ENCODE data around the gene DDRGK1.
"Not testable (repeated sequence)": the region's sequence is repeated elsewhere in the genome, so short reads cannot be mapped to it uniquely, and the experiment has no call there.

DDRGK1 gene

DNA sequence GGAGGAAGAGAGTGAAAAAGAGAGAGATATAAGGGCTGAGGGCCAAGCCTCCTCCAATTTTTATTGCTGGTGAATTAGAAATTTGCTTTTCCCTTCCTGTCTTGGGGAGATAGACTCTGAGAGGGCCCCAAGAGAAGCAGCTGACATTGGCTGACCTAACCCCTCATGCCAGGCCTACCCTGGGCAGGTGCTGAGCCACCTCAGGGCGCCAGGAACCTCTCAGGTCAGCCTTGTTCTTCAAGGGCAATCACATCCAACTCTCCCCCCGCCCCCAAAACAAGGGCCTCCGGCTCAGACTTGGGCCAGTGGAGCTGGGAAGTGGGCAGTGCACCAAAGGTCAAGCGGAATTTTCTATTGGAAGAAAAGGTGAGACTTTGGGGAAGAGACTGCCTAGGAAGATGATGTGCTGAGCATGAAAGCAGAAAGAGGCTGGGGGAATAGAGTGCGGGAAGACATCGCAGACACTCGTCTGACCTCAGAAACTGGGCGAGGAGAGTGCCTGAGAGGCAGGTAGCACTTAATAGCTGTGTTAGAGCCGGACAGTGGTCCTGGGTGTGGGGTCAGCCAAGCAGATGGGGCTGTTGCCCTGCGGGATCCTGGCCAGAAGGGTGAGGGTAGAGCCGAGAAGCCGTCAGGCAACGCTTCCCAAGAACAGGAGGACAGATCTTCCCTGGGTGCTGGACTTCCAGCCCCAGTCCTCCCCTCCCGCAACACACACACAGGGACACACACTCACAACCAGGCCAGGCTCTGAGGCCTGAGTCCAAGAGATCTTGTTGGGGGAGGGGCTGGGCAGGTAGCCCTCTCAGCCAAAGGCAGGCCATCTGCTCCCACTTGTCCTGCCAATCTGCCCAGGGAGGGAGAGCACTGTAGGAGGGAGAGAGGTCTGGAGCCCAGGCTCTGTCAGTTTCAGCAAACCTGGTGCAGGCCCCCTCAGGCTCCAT is 41.1 kb downstream of the DDRGK1 start:
- no peak for DNase-seq

DNA sequence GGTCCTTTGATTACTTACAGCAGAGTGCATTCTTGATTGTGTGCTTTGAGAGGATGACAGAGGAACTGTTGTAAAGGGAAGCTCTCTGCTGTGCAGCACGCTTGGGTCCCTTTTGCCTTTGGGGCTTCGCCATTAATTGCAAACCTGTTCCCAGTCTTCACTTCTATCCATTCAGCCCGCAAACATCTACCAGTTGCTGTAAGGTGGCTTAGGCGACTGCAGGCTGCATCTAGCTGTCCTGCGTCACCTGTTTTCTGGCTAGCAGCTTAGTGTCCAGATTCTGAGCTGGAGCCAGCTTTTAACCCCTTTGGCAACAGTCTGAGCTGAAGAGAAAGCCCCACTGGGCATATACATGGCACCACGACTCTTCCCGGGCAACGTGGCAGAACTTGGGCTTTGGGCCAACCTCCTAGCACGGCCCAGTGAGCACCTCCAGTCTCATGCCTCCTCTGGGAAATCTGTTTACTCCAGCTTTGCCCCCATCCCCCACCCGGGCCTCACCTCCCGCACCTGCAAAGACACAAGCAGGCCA is 42.3 kb downstream of the DDRGK1 start:
- no peak for DNase-seq

DNA sequence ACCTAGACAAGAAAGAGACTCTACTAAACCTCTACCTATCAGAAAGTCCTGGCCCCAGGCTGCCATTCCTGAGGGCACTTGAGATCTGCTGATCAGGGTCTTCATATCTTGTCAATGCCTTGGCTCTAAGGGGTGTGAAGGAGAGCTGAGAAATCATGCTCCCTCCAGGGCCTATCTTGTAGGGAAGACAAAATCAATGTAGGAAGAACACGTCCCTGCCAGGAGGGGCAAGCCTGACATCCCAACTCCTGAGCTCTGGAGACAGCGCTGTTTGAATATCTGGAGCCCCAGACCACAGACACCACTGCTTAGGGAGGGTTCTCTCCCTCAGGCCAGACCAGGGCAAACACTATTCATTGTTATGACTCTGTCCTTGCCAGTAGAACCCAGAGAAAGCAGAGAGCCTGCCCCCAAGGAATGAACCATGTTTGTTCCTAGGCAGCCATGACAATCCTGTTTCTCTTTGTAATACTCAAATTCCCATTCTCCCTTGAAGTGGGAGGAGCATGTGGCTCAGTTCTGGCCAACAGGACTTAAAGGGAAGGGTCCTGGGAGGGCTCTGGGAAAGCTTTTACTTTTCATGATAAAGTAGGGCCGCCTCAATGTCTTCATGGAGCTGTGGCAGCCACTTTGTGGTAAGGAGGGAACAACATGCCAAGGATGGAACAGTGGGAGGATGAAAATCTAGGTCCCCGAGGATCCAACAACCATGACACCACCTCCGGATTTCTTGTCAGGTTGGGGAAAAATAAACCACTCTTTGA is 43.0 kb downstream of the DDRGK1 start:
- DNase-seq: no peak

DNA sequence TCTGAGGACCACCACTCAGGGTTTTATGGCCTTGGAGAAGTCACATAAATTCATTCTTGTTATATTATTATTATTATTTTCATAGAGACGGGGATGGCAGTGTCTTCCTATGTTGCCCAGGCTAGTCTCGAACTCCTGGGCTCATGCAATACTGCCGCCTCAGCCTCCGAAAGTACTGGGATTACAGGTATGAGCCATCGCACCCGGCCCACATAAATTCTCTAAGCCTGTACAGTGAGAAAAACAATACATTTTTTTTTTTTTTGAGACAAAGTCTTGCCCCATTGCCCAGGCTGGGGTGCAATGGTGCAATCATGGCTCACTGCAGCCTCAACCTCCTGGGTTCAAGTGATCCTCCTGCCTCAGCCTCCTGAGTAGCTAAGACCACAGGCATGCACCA is 44.1 kb downstream of the DDRGK1 start:
- DNase-seq: no peak

DNA sequence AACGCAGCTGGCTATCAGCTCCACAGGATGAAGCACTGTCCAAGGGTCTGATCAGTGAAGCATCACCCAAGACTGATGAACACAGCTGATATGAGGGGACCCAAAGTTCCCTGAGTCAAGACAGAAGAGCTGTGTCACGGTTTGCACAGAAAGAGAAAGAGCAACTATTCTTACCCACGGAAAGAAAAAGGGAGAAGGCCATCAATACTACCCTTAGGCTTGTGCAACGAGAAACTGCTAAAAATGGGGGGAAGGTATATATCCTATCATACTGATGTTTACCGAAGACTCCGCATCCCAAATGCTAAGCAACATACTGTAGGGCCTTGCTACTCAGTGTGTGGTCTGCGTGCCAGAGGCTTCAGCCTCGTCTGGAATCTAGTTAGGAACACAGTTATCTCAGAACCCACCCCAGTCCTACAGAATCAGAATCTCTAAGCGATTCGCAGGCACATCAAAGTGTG is 45.5 kb downstream of the DDRGK1 start:
- DNase-seq: no peak

DNA sequence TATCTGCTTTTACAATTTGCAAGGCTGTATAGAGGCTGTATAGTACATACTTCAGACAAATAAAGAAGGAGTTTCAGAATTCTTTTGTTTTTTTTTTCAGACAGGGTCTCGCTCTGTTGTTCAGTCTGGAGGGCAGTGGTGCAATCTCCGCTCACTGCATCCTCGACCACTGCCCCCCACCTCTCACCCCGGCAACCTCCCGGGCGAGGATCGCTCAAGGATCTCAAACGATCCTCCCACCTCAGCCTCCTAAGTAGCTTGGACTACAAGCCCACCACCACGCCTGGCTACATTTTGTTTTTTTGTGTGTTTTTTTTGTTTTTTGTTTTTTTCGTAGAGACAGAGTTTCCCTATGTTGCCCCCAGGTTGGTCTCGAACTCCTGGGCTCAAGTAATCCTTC is 46.7 kb downstream of the DDRGK1 start:
- no peak for DNase-seq

DNA sequence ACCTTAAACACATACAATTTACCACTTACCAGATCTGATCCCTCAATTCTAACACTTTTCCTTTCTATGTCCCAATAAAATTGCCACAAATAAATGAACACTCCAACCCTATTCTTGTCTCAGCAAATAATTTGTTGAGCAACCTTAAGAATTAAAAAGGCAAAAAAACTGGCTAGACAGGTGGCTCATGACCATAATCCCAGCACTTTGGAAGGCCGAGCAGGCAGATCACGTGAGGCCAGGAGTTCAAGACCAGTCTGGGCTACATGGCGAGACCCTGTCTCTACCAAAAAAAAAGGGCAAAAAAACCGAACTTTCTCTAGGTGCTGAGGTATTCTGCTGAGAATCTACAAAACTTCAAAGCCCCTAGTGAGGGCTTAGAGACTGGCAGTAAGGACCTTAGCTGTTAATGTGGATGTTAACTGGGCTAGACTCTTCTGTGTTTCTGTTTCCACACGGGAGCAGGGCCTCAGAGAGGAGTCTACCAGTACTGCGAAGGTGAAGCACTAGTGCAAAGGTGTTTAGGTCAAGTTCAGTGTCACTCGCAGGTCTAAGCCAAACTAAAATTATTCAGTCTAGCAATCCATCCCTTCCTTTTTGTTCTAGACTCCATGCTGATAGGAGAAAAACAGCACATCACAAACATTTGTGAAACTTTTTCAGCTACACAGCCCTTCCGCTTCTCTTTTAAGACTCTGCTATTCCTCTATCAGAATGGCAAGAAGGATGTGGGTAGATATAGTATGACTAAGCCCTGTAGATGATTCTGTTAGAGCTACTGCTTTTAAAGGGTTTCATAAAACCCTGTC is 47.5 kb downstream of the DDRGK1 start:
- DNase-seq: no peak

DNA sequence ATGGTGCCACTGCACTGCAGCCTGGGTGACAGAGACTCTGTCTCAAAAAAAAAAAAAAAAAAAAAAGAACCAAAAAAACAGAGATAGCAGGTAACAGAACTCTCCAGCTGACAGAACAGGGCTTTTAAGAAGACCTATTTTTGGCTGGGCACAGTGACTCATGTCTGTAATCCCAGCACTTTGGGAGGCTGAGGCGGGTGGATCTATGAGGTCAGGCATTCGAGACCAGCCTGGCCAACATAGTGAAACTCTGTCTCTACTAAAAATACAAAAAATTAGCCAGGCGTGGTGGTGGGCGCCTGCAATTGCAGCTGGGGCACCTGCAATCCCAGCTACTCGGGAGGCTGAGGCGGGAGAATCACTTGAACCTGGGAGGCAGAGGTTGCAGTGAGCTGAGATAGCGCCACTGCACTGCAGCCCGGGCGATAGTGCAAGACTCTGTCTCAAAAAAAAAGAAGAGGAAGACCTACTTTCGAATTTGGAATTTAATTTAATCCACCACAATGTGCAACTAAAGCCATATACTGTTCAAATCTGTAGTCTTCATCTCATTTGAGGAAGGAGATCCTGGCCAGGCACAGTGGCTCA is 52.3 kb downstream of the DDRGK1 start:
- not testable (repeated sequence) for DNase-seq

DNA sequence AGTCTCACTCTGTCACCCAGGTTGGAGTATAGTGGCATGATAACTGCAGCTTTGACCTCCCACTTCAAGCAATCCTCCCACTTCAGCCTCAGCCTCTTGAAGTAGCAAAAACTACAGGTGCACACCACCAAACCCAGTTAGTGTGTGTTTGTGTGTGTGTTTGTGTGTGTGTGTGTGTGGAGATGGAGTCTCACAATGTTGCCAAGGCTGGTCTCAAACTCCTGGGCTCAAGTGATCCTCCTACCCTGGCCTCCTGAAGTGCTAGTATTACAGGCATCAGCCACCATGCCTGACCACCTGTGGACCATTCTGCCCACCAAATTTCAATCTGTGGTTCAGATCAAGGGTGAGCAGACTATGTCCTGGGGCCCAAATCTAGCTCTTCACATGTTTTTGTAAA is 53.6 kb downstream of the DDRGK1 start:
- DNase-seq: no peak

DNA sequence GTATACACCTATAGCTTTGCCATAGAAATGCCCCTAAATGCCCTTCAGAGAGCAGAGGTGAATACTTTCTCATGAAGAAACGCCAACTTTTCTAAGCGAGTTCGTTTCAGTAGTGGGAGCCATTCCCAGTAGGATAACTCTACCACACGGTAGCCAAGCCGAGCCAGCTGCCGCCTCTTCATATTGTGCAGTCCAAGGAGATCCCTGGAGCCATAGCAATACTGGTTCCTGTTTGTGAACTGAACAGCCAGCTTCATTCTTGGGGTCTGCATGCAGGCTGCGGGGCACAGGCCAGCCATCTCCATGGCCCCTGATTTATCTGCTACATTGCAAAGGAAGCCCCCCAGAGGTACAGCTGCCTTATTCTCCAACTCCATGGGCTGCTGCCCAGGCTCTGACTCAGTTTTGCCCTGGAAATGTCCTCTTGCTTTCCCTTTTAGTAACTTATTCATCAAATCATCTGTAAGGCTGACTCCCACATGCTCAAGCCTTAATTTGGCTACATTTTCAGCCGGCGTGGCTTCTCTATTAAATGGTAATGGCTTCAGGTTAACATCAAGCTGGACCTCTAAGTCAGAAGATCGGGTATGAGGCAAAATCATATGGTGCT is 57.6 kb downstream of the DDRGK1 start:
- no peak for DNase-seq

DNA sequence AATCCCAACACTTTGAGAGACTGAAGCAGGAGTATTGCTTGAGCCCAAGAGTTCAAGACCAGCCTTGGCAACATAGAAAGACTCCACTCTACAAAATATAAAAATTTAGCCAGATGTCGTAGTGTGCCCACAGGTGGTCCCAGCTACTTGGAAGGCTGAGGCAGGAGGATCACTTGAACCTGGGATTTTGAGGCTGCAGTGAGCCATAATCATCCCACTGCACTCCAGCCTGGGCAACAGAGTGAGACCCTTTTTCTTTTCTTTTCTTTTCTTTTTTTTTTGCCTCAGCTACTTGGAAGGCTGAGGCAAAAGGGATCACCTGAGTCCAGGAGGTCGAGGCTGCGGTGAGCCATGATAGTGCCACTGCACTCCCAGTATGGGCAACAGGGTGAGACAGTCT is 62.7 kb downstream of the DDRGK1 start:
- DNase-seq: no peak

All from stimulated activated CD4-positive, alpha-beta T cell treated with anti-CD3 and anti-CD28 coated beads, Interleukin-2, amount 100 ng/mL, for 24 hours (primary cell).